Subcutaneous abdominal adipose tissue (tissue), 5 donors: ENCODE results near the gene CEP57.
A peak's percentile ranks its signal among the peaks of the same experiment; 100 is the strongest.

Experiments used
- H3K27ac ChIP-seq: one replicate; pipeline ENCODE4 v1.7.0; 2013; ENCODE audit warnings: low read depth, mild to moderate bottlenecking, inconsistent platforms, low read length, moderate library complexity
- H3K27me3 ChIP-seq, 5 donors: one replicate each; pipeline ENCODE4 v1.7.0; 2013; ENCODE audit warnings: low read length in 5 of 5, inconsistent platforms in 1 of 5; ENCODE audit not compliant: control insufficient read depth in 5 of 5, insufficient read depth in 4 of 5
- H3K36me3 ChIP-seq, 5 donors: one replicate each; pipeline ENCODE4 v1.7.0; 2013; ENCODE audit warnings: low read length in 5 of 5; ENCODE audit not compliant: control insufficient read depth in 5 of 5, insufficient read depth in 5 of 5
- H3K4me1 ChIP-seq, 5 donors: one replicate each; pipeline ENCODE4 v1.7.0; 2013; ENCODE audit warnings: low read length in 5 of 5, mild to moderate bottlenecking in 3 of 5, moderate library complexity in 1 of 5; ENCODE audit not compliant: control insufficient read depth in 5 of 5, insufficient read depth in 5 of 5
- H3K4me3 ChIP-seq, 5 donors: one replicate each; pipeline ENCODE4 v1.7.0; 2013; ENCODE audit warnings: low read length in 5 of 5, low read depth in 1 of 5
- H3K9ac ChIP-seq, 5 donors: one replicate each; pipeline ENCODE4 v1.7.0; 2013; ENCODE audit warnings: low read length in 5 of 5, mild to moderate bottlenecking in 4 of 5, moderate library complexity in 3 of 5
- H3K9me3 ChIP-seq, 5 donors: one replicate each; pipeline ENCODE4 v1.7.0; 2013; ENCODE audit warnings: low read length in 5 of 5; ENCODE audit not compliant: control insufficient read depth in 5 of 5
- donor health status: healthy.
- donor health status: healthy.
- donor health status: healthy.
- donor health status: healthy.
- donor health status: healthy.

Gene CEP57

DNA sequence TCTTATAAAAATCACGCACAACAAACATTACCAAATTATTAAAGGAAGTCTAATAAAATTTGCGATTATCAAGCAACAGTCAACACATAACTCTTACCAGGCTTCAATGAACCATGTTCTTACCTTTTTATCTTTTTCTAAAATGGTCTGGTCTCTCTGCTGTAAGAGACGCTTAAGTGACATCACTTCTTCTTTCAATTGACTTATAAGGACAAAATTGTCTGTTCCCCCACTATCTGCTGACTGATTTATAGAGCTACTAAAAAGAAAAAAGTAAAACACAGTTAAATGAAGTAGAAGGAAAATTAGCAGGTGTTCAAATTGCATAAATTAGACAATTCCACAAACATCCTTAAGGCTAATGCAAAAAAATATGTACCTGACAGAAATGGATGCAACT is 11.6 kb upstream of the CEP57 start:
- no peaks in the 10 kb centered on the region for H3K27me3 ChIP-seq
- no peak overlapping the region for H3K9ac ChIP-seq
- H3K36me3 ChIP-seq: peaks cover 61 to 94% (median 90%) of the 10 kb centered on the region in 5 donors
- no peaks in the 10 kb centered on the region for H3K4me1 ChIP-seq
- H3K4me3 ChIP-seq: no peak overlapping the region
- no peaks in the 10 kb centered on the region for H3K9me3 ChIP-seq
- H3K27ac ChIP-seq: no peak overlapping the region

DNA sequence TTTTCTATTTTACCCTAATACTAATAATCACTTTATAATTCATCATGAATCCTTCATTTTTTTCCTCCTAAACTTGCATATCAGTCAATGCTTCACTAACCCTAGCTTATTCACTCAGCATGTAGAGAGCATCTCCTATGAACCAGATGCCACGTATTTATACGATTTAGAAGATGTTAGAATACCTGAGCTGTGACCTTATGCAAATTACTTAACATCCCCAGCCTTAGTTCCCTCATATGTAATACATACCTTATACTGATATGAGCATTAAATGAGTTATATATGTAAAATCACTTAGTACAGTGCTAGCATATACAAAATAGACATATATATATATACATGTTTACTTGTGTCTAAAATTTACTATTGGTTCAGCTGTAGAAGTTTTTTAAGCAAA is 9.8 kb upstream of the CEP57 start:
- peaks cover 60 to 93% (median 86%) of the 10 kb centered on the region in 5 donors for H3K36me3 ChIP-seq

DNA sequence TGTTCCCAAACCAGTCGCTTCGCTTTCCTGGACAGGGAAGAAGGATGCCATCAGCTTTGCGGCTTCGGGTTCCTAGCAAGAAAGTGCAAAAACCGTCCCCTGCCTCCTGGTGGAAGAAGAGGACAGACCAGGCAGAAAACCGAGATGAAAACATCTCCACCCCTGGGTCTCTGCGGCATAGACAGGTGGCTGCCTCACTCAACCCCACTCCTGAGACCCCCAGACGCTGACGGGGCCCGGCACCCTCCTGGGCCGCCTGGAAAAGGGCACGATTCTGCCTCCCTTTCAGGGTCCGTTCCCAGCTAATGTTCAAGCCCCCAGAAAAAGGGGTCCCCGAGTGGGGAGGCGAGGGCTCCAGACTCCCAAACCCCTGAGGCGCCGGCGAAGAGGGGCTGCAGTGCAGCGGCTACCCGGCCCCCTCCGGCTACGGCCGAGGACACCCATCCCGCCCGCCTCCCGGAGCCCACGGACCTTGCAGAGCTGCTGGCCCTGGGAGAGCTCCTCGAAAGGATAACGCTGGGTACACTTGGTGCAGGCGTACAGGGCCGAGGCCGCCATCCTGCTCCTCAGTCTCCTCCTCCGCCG is 1.3 kb upstream of the CEP57 start:
- peak overlapping the region; percentile 99 for H3K27ac ChIP-seq
- H3K4me3 ChIP-seq: peak overlapping the region; percentile 85 to 98 (median 95)
- H3K9ac ChIP-seq: peak overlapping the region; percentile 70 to 97 (median 92)
- H3K4me1 ChIP-seq: peaks cover 2 to 30% (median 25%) of the 10 kb centered on the region in 5 donors
- peaks cover 19 to 27% (median 25%) of the 10 kb centered on the region in 5 donors for H3K36me3 ChIP-seq
- no peaks in the 10 kb centered on the region for H3K27me3 ChIP-seq
- no peaks in the 10 kb centered on the region for H3K9me3 ChIP-seq

More for the DNA sequence above, 9.8 kb upstream of the CEP57 start:
- H3K27me3 ChIP-seq: no peaks in the 10 kb centered on the region
- no peaks in the 10 kb centered on the region for H3K4me1 ChIP-seq
- H3K27ac ChIP-seq: no peak overlapping the region
- no peak overlapping the region for H3K4me3 ChIP-seq
- no peaks in the 10 kb centered on the region for H3K9me3 ChIP-seq
- no peak overlapping the region for H3K9ac ChIP-seq

DNA sequence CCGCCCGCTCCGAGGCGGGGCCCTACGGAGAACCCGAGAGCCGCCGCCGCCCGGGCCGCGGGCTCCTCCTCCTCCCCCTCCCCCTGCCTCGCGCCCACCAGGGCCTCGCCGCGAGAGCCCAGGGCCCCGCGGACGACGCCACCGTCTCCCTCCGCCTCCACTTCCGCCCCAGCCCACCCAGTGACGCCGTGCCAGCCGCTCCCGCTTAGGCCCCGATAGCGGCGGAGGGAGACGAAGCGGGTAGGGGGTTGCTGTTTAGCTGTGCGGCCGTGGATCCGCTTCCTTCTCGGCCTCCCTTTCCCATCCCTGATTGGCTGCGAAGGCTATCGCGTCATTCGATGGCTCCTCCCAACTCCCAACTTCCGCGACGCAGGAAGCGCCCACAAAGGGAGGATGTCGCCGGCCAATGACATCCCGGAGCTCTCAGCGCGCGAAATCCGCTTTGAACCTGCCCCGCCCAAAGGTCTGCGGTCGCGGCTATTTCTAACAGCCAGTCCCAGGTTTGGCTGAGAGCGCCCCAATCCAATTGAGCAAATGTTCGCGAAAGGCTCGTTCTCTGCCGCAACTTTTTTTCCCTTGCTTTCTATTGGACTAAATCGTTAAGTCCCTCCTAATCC is 684 bp upstream of the CEP57 start, which contains the start of gene FAM76B:
FAM76B (minus strand) TSS at position 277 of the 617 bp plus-strand sequence. CDS start 304 bp downstream, outside the sequence.
- H3K9ac ChIP-seq: peak within 1 kb of the TSS; percentile 79 to 97 (median 92)
- peaks cover 16 to 23% (median 21%) of the 10 kb centered on the region in 5 donors for H3K36me3 ChIP-seq
- H3K27me3 ChIP-seq: no peaks in the 10 kb centered on the region
- H3K4me3 ChIP-seq: peak within 1 kb of the TSS; percentile 93 to 98 (median 97)
- H3K4me1 ChIP-seq: peaks cover 2 to 30% (median 25%) of the 10 kb centered on the region in 5 donors
- peak within 1 kb of the TSS; percentile 99 for H3K27ac ChIP-seq
- no peaks in the 10 kb centered on the region for H3K9me3 ChIP-seq

DNA sequence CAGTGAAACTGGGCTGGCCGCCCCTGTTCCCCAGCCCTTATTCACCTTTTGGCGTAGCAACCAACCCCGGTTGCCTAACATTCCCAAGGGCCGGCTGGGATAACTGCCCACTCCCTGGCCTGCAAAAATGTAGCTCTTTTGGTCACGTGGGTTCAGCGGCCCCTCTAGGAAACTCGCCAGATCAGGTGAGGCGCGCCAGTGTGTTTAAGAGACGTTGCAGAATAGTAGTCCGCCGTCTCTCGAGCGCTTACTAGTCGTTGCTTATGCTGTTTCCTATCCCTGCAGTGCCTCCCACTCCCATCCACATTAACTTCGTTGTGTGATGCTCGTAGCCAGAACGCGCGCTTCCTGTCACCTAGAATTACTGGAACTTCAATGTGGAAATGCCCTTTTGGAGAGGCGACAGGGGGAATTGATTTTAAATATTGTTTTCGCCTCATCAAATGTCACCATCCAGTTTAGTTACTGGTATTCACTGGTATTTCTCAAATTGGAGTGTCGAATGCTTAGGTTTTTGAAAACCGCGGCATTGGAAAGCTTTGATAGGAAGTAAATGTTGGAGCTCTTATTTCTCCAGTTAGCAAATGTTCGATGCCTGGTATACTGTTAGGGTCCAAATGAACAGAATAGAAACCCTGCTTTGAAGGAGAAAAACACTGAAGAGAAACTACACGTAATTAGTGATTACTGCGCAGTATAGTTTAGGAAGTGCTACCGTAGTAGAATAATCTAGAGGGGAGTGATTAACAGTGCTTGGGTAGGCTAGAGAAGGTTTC is 823 bp downstream of the CEP57 start:
- peak overlapping the region; percentile 93 to 98 (median 97) for H3K4me3 ChIP-seq

DNA sequence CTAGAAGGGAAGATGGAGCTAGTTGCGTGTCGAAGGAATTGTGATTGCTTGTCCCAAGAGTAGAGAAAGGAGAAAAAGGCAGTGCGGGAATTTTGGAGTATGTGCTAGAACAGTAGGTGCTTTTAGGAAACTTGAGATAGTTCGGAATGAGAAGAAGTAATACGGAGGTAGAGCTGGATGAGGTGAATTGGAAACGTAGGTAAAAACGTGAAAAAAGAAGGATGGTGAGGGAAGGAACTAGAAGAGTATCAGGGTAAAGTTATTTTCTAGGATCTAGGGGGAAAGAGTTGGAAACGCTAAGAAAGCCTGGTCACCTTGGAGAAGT is 1.4 kb downstream of the CEP57 start:
- Histone ChIP-seq H3K4me3 (peak overlapping the region; percentile 93 to 98 (median 97)), H3K9ac (peak overlapping the region in 3 of 5 donors; percentile 45 to 97 (median 79)), H3K27me3 (no peaks in the 10 kb centered on the region), H3K9me3 (no peaks in the 10 kb centered on the region), H3K36me3 (peaks cover 0 to 4% (median 3%) of the 10 kb centered on the region in 5 donors), H3K27ac (no peak overlapping the region), H3K4me1 (peaks cover 2 to 30% (median 25%) of the 10 kb centered on the region in 5 donors)

More for the DNA sequence above, 823 bp downstream of the CEP57 start:
- Histone ChIP-seq H3K4me1 (peaks cover 2 to 30% (median 25%) of the 10 kb centered on the region in 5 donors), H3K9ac (peak overlapping the region; percentile 38 to 97 (median 92)), H3K36me3 (peaks cover 1 to 8% (median 7%) of the 10 kb centered on the region in 5 donors), H3K27ac (peak overlapping the region; percentile 99), H3K27me3 (no peaks in the 10 kb centered on the region), H3K9me3 (no peaks in the 10 kb centered on the region)

DNA sequence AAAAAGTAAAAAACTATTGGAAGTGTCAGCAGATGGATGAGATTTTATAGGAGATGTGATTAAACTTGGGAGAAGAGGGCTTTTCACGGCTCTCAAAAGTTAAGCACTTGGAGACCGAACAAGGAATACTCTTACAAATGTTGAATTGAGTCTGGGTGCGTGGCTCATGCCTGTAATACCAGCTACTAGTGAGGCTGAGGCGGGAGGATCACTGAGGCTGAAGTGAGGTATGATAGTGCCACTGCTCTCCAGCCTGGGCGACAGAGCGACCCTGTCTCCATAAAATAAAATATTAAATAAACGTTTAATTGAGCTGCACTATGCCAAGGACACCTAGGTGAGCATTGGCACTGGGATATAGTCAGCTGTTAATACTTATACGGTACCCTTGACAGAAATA is 1.9 kb downstream of the CEP57 start:
- Histone ChIP-seq H3K9me3 (no peaks in the 10 kb centered on the region), H3K9ac (peak overlapping the region in 1 of 5 donors; percentile 45), H3K27ac (no peak overlapping the region), H3K4me1 (peaks cover 2 to 30% (median 25%) of the 10 kb centered on the region in 5 donors), H3K27me3 (no peaks in the 10 kb centered on the region), H3K4me3 (no peak overlapping the region), H3K36me3 (no peaks in the 10 kb centered on the region)

DNA sequence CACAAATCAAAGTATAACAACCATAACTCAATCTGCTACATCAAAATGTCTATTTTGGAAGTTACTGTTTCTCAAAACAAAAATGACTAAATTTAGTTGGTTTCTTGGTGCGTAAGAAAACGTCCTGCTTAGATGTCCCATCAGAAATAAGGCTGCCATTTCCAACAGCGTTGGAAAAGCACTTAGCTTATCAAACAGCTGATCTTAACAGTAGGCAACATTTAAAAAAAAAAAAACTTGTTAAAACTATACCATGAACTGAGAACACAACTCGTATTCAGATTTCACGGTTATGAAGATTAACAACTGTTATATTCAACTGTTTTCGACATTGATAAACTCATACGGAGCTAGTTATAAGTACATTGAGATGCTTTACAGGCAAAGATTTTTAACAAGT is 2.4 kb downstream of the CEP57 start:
- Histone ChIP-seq H3K27me3 (no peaks in the 10 kb centered on the region), H3K27ac (no peak overlapping the region), H3K36me3 (no peaks in the 10 kb centered on the region), H3K4me1 (peaks cover 2 to 30% (median 25%) of the 10 kb centered on the region in 5 donors), H3K9ac (no peak overlapping the region), H3K4me3 (no peak overlapping the region), H3K9me3 (no peaks in the 10 kb centered on the region)

DNA sequence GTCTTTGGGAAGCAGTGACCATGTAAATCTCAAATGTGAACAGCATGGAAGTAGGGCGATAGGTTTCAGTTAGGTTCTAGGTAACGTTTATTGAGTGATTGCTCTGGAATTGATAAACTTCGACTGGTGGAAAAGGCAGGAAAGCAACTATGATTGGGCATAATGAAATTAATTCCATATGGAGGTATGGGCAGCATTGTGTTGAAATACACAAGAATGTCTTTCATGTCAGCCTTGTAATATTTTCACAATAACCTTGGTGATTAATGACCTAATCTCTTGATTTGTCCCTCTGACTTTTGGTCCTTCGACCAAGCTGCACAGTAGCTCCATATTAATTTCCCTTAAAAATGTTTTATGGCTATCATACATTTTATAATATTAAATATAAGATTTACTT is 2.8 kb downstream of the CEP57 start:
- no peaks in the 10 kb centered on the region for H3K27me3 ChIP-seq
- H3K9ac ChIP-seq: no peak overlapping the region
- H3K9me3 ChIP-seq: no peaks in the 10 kb centered on the region
- H3K4me3 ChIP-seq: no peak overlapping the region
- no peak overlapping the region for H3K27ac ChIP-seq
- H3K4me1 ChIP-seq: peaks cover 2 to 27% (median 25%) of the 10 kb centered on the region in 5 donors
- H3K36me3 ChIP-seq: no peaks in the 10 kb centered on the region

DNA sequence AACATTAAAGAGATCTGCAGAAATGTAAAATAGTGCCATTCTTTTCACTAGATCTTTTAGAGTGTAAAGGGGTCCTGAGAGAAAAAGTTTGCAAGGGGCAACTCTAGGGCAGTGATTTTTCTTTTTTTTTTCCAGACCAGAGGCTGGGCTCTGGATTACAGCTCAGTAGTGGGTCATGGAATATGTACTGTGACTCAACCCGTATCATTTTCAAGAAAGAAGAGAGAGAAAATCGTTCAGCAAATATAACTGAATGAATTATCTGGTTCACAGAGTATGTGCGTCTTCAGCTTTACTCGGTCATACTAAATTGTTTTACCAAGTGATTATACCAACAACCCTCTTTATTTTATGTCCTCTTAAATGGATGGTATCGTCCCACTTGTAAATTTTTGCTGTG is 3.8 kb downstream of the CEP57 start:
- Histone ChIP-seq H3K9ac (no peak overlapping the region), H3K36me3 (no peaks in the 10 kb centered on the region), H3K4me3 (no peak overlapping the region), H3K27ac (no peak overlapping the region), H3K9me3 (no peaks in the 10 kb centered on the region), H3K27me3 (no peaks in the 10 kb centered on the region), H3K4me1 (peaks cover 2 to 18% (median 17%) of the 10 kb centered on the region in 5 donors)
